ENCODE data around the gene CMC4.

DNA sequence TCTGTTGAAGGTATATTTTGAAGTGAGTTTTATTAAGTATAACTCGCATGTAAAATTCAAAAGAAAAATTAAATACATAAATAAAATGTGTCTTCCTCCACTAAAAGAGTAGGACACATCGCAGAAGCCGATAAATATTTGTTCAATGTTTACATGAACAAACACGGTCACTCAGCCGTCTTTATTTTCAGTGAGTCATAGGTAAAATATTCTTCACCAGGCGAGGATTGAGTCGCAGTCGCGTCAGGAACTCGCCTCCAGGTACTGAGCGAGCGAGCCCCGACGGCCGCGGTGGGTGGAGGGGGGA lies 44.6 kb downstream of the CMC4 start:
- TF ChIP-seq, protein P1, sequence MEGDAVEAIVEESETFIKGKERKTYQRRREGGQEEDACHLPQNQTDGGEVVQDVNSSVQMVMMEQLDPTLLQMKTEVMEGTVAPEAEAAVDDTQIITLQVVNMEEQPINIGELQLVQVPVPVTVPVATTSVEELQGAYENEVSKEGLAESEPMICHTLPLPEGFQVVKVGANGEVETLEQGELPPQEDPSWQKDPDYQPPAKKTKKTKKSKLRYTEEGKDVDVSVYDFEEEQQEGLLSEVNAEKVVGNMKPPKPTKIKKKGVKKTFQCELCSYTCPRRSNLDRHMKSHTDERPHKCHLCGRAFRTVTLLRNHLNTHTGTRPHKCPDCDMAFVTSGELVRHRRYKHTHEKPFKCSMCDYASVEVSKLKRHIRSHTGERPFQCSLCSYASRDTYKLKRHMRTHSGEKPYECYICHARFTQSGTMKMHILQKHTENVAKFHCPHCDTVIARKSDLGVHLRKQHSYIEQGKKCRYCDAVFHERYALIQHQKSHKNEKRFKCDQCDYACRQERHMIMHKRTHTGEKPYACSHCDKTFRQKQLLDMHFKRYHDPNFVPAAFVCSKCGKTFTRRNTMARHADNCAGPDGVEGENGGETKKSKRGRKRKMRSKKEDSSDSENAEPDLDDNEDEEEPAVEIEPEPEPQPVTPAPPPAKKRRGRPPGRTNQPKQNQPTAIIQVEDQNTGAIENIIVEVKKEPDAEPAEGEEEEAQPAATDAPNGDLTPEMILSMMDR (IDR thresholded peaks at IDR 0.05), result no peak
- no peak for TF ChIP-seq POLR2A (IDR thresholded peaks at IDR 0.05; ENCODE audit: low read depth)
- TF ChIP-seq POLR2AphosphoS5 (IDR thresholded peaks at IDR 0.05), result no peak

All from esophagus muscularis mucosa (tissue), 3 donors.